Mesenchymal stem cell (in vitro differentiated cells and primary cell): ENCODE results near the gene GPATCH4.

ENCODE experiments used
- DNase-seq: peaks from one replicate; pipeline ENCODE4 v3.0.0-alpha.2; 2013
- H2AFZ ChIP-seq: one replicate; pipeline ENCODE4 v1.6.1; 2013; ENCODE audit warnings: low read depth, mild to moderate bottlenecking, control low read depth, inconsistent platforms, low read length, moderate library complexity
- H2AK5ac ChIP-seq: 2 replicates; pipeline ENCODE4 v1.6.1; 2013; ENCODE audit warnings: low read length, moderate library complexity, mild to moderate bottlenecking, inconsistent platforms; ENCODE audit not compliant: severe bottlenecking
- H2BK120ac ChIP-seq: one replicate; pipeline ENCODE4 v1.6.1; 2013; ENCODE audit warnings: low read depth, mild to moderate bottlenecking, inconsistent platforms, low read length, moderate library complexity
- H2BK12ac ChIP-seq, 2 experiments: one replicate each; pipeline ENCODE4 v1.6.1; 2013; ENCODE audit warnings: inconsistent platforms in 2 of 2, low read length in 2 of 2, mild to moderate bottlenecking in 2 of 2, moderate library complexity in 2 of 2, control low read depth in 1 of 2
- H2BK15ac ChIP-seq: one replicate; pipeline ENCODE4 v1.6.1; 2013; ENCODE audit warnings: mild to moderate bottlenecking, low read depth, inconsistent platforms; ENCODE audit not compliant: poor library complexity, severe bottlenecking
- H2BK5ac ChIP-seq: 2 replicates; pipeline ENCODE4 v1.6.1; 2013; ENCODE audit warnings: low read depth, mild to moderate bottlenecking, low read length, control low read depth, inconsistent platforms; ENCODE audit not compliant: poor library complexity, severe bottlenecking
- H3K14ac ChIP-seq, 2 experiments: one replicate each; pipeline ENCODE4 v1.6.1; 2013; ENCODE audit warnings: inconsistent platforms in 2 of 2, low read length in 2 of 2, control low read depth in 1 of 2, mild to moderate bottlenecking in 1 of 2, moderate library complexity in 1 of 2
- H3K18ac ChIP-seq, 2 experiments: one replicate each; pipeline ENCODE4 v1.6.1; 2013; ENCODE audit warnings: inconsistent platforms in 2 of 2, low read length in 2 of 2, control low read depth in 1 of 2, low read depth in 1 of 2, mild to moderate bottlenecking in 1 of 2
- H3K23ac ChIP-seq, 2 experiments: one replicate each; pipeline ENCODE4 v1.6.1; 2013; ENCODE audit warnings: inconsistent platforms in 2 of 2, low read length in 2 of 2, mild to moderate bottlenecking in 2 of 2, moderate library complexity in 2 of 2, control low read depth in 1 of 2
- H3K27ac ChIP-seq: 2 replicates; pipeline ENCODE4 v1.5.1; 2013; ENCODE audit warnings: mild to moderate bottlenecking, moderate library complexity, low read length, control low read depth, inconsistent platforms; ENCODE audit not compliant: poor library complexity, severe bottlenecking
- H3K27me3 ChIP-seq, 2 experiments: 2 replicates each; pipeline versions ENCODE4 v1.6.1 to v1.7.0; 2013; ENCODE audit warnings: low read length in 2 of 2, mild to moderate bottlenecking in 2 of 2, moderate library complexity in 2 of 2, control low read depth in 1 of 2, inconsistent platforms in 1 of 2; ENCODE audit not compliant: control insufficient read depth in 1 of 2, insufficient read depth in 1 of 2
- H3K36me3 ChIP-seq, 2 experiments: 2 replicates each; pipeline versions ENCODE4 v1.6.1 to v1.7.0; 2013; ENCODE audit warnings: low read length in 2 of 2, control low read depth in 1 of 2, inconsistent platforms in 1 of 2, low read depth in 1 of 2, mild to moderate bottlenecking in 1 of 2; ENCODE audit not compliant: insufficient read depth in 2 of 2, control insufficient read depth in 1 of 2
- H3K4ac ChIP-seq, 2 experiments: one replicate each; pipeline ENCODE4 v1.6.1; 2013; ENCODE audit warnings: inconsistent platforms in 2 of 2, low read length in 2 of 2, mild to moderate bottlenecking in 2 of 2, moderate library complexity in 2 of 2, control low read depth in 1 of 2, low read depth in 1 of 2
- H3K4me1 ChIP-seq: 2 replicates; pipeline ENCODE4 v1.6.1; 2013; ENCODE audit warnings: low read depth, low read length, control low read depth; ENCODE audit not compliant: control insufficient read depth, insufficient read depth
- H3K4me2 ChIP-seq: 2 replicates; pipeline ENCODE4 v1.6.1; 2013; ENCODE audit warnings: low read length, mild to moderate bottlenecking, inconsistent platforms; ENCODE audit not compliant: poor library complexity, severe bottlenecking
- H3K4me3 ChIP-seq, 2 experiments: 2 replicates each; pipeline versions ENCODE4 v1.5.1 to v1.7.0; 2013; ENCODE audit warnings: low read length in 2 of 2, mild to moderate bottlenecking in 2 of 2, control low read depth in 1 of 2, low read depth in 1 of 2; ENCODE audit not compliant: insufficient read depth in 1 of 2
- H3K79me1 ChIP-seq: replicated peaks from 2 replicates; pipeline ENCODE4 v1.6.1; 2013; ENCODE audit warnings: mild to moderate bottlenecking, control low read depth, low read length, inconsistent platforms; ENCODE audit not compliant: poor library complexity, severe bottlenecking
- H3K9ac ChIP-seq: 2 replicates; pipeline ENCODE4 v1.7.0; 2013; ENCODE audit warnings: mild to moderate bottlenecking, low read length, moderate library complexity
- H3K9me3 ChIP-seq: 2 replicates; pipeline ENCODE4 v1.7.0; 2013; ENCODE audit warnings: mild to moderate bottlenecking, low read length; ENCODE audit not compliant: control insufficient read depth
- H4K8ac ChIP-seq: one replicate; pipeline ENCODE4 v1.6.1; 2013; ENCODE audit warnings: inconsistent platforms, mild to moderate bottlenecking, low read length, moderate library complexity
- H4K91ac ChIP-seq: one replicate; pipeline ENCODE4 v1.6.1; 2013; ENCODE audit warnings: mild to moderate bottlenecking, low read length, inconsistent platforms
- WGBS: methylation state at CpG from one replicate; pipeline ENCODE4 v1.1.7; 2013; ENCODE audit warnings: mixed read lengths; 5-methylcytosine and 5-hydroxymethylcytosine counted together

GPATCH4 gene

DNA sequence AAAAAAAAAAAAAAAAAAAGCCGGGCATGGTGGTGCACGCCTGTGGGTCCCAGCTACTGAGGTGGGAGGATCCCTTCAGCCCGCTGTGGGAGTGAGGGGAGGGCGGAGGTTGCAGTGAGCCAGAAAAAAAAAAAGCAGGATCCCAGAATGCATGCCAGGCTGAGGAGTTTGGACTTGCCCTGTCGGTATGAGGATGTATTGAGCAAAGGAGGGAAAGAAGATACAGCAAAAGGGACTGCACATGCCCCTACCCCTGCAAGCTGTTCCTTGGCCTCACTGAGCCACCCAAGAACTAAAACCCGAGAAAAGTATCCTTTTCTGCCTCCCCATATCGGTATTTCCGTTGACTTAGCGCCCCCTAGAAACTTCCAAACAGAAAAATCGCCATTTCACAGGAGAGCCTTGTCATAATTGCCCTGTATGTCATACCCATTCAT lies 1.3 kb upstream of the GPATCH4 start:
- WGBS, result 48% methylated on average over 10 of the region's 10 CpGs
- Histone ChIP-seq H2BK12ac (no peak overlapping the region), H3K27me3 (no peaks in the 10 kb centered on the region)

DNA sequence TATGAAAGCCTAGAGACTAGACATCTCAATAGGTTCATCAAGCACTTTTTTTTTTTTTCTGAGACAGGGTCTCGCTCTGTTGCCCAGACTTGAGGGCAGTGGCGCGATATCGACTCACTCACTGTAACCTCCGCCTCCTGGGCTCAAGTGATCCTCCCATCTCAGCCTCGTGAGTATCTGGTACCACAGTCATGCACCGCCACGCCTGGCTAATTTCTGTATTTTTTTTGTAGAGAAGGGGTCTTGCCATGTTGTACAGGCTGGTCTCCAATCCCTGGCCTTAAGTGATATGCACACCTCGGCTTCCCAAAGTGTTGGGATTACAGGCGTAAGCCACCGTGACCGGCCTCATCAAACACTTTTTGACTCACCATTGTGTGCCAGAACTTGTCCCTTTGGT lies 613 bp upstream of the GPATCH4 start:
- H3K36me3 ChIP-seq, result peaks cover 8 to 26% of the 10 kb centered on the region in 2 experiments
- no peak overlapping the region for H3K18ac ChIP-seq
- H3K14ac ChIP-seq, result no peak overlapping the region
- H2AK5ac ChIP-seq, result peak overlapping the region; percentile 31
- no peaks in the 10 kb centered on the region for H3K27me3 ChIP-seq
- H2BK12ac ChIP-seq, result no peak overlapping the region
- peak overlapping the region in 1 of 2 experiments; percentile 74 for H3K4ac ChIP-seq
- no peak overlapping the region for H2BK120ac ChIP-seq
- peaks cover 21% of the 10 kb centered on the region for H3K79me1 ChIP-seq
- DNase-seq, result no peak
- no peak overlapping the region for H3K23ac ChIP-seq
- H3K27ac ChIP-seq, result peak overlapping the region; percentile 72
- H3K9me3 ChIP-seq, result no peaks in the 10 kb centered on the region
- peak overlapping the region; percentile 69 for H3K4me2 ChIP-seq
- H4K8ac ChIP-seq, result no peak overlapping the region
- H2BK5ac ChIP-seq, result no peak overlapping the region
- peak overlapping the region; percentile 74 for H2AFZ ChIP-seq
- H3K4me1 ChIP-seq, result peaks cover 6% of the 10 kb centered on the region
- peak overlapping the region in 1 of 2 experiments; percentile 98 for H3K4me3 ChIP-seq
- peak overlapping the region; percentile 37 for H2BK15ac ChIP-seq
- H4K91ac ChIP-seq, result no peak overlapping the region
- 85% methylated on average over 12 of the region's 12 CpGs for WGBS
- peak overlapping the region; percentile 97 for H3K9ac ChIP-seq

More for the DNA sequence above, 1.3 kb upstream of the GPATCH4 start:
- Histone ChIP-seq H3K9me3 (no peaks in the 10 kb centered on the region), H4K8ac (peak overlapping the region; percentile 66), H2BK5ac (no peak overlapping the region), H3K27ac (no peak overlapping the region), H3K4me3 (no peak overlapping the region), H3K14ac (no peak overlapping the region), H3K23ac (no peak overlapping the region), H3K4me2 (no peak overlapping the region), H3K4ac (no peak overlapping the region), H3K4me1 (peaks cover 6% of the 10 kb centered on the region), H2BK15ac (no peak overlapping the region), H2AFZ (peak overlapping the region; percentile 84), H3K79me1 (peaks cover 17% of the 10 kb centered on the region), H2AK5ac (no peak overlapping the region), H4K91ac (no peak overlapping the region), H2BK120ac (no peak overlapping the region), H3K18ac (no peak overlapping the region), H3K9ac (no peak overlapping the region), H3K36me3 (peaks cover 7 to 19% of the 10 kb centered on the region in 2 experiments)
- no peak for DNase-seq

DNA sequence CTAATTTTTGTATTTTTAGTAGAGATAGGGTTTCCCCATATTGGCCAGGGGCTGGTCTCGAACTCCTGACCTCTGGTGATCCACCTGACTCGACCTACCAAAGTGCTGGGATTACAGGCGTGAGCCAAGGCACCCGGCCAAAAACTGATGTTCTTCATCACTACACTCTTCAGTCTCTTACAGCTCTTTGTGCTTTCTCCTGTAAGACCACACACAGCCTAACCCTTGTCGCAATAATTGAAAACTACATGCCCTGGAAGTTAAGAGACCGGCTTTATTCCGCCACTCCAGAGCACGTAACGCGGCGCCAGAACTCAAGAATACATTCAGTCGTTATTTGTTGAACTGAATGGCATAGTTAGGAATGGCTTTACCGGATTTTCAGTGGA lies 552 bp downstream of the GPATCH4 start:
- Histone ChIP-seq H3K9ac (peak overlapping the region; percentile 97), H3K4me2 (peak overlapping the region; percentile 69), H3K23ac (no peak overlapping the region), H2BK12ac (no peak overlapping the region), H2AFZ (peak overlapping the region; percentile 85), H3K27me3 (no peaks in the 10 kb centered on the region), H2BK120ac (no peak overlapping the region), H2AK5ac (no peak overlapping the region), H3K14ac (no peak overlapping the region), H3K36me3 (peaks cover 18 to 38% of the 10 kb centered on the region in 2 experiments), H3K9me3 (no peaks in the 10 kb centered on the region), H4K91ac (no peak overlapping the region), H3K4me3 (peak overlapping the region; percentile 65 to 98), H3K27ac (peak overlapping the region; percentile 54), H3K79me1 (peaks cover 24% of the 10 kb centered on the region), H2BK5ac (no peak overlapping the region), H3K18ac (no peak overlapping the region), H2BK15ac (no peak overlapping the region), H3K4ac (peak overlapping the region; percentile 2 to 47), H4K8ac (peak overlapping the region; percentile 27), H3K4me1 (peaks cover 6% of the 10 kb centered on the region)
- no peak for DNase-seq
- WGBS, result 8% methylated on average over 13 of the region's 13 CpGs

DNA sequence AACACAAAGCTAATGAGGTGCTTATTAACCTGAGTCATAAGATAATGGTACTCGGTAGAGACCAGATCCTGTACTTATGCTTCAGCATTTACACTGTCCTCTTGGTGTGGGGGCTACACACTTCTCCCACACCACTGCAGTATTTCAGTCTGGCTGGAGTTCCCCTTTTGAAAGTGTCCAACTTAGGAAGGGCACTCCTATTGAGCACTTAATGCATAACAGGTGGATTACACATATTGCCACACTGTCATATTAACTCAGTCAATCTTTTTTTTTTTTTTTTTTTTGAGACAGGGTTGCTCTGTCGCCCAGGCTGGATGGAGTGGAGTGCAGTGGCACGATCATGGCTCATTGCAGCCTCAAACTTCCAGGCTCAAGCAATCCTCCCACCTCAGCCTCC lies 1.5 kb downstream of the GPATCH4 start:
- WGBS, result 93% methylated on average over 3 of the region's 3 CpGs
- Histone ChIP-seq H2AFZ (no peak overlapping the region), H3K4ac (no peak overlapping the region), H3K36me3 (peaks cover 26 to 47% of the 10 kb centered on the region in 2 experiments), H3K79me1 (peaks cover 24% of the 10 kb centered on the region), H2BK120ac (no peak overlapping the region), H4K8ac (no peak overlapping the region), H3K4me3 (no peak overlapping the region), H3K18ac (no peak overlapping the region), H3K14ac (no peak overlapping the region), H2AK5ac (no peak overlapping the region), H3K9ac (no peak overlapping the region), H3K23ac (no peak overlapping the region), H3K4me2 (no peak overlapping the region), H3K4me1 (peaks cover 6% of the 10 kb centered on the region), H4K91ac (no peak overlapping the region), H2BK12ac (no peak overlapping the region), H3K27ac (no peak overlapping the region), H2BK15ac (no peak overlapping the region), H3K27me3 (no peaks in the 10 kb centered on the region), H2BK5ac (no peak overlapping the region), H3K9me3 (no peaks in the 10 kb centered on the region)
- DNase-seq, result peak; percentile 50
